Posterior vena cava (tissue), 2 donors: Measurements from ENCODE around the gene GPR32. TPM values are rescaled to one million over a fixed set of nuclear protein-coding genes. Genes with fewer than 3 reads are reported as not detected.
"Not testable (repeated sequence)": the region's sequence is repeated elsewhere in the genome, so short reads cannot be mapped to it uniquely, and the experiment has no call there.

Source experiments
- DNase-seq: peaks from one replicate; pipeline ENCODE4 v3.0.0-alpha.2; 2020; ENCODE audit warnings: low spot score
- intact Hi-C, 2 donors: fragments of 100-400 bp; cut with DNase I; formaldehyde crosslinking; loops; one replicate each; pipeline versions ENCODE4 v1.14.1 to v1.14.2; 2022 to 2023
- total RNA-seq, 2 donors: library from RNA; stranded (reverse); fragmentation: NEBNext Ultra II Directional; extraction: Animal tissue kit (Norgen Biotek cat#: 25700); gene quantifications; one replicate each; pipeline ENCODE4 v1.2.1, GENCODE V29; 2021
- donor health status: DM: yes; HTN: yes; CAD: no.
- donor health status: DM: yes; HTN: yes; CAD: no.

Gene GPR32
- total RNA-seq, 2 donors from 2014 or later, result not detected

GRCh38 chr19:50777830-50778303, 7.6 kb downstream of the GPR32 start:
- intact Hi-C loops, result no loop called here
- no peak for DNase-seq

- intact Hi-C loops, result no loop called here
- no peak for DNase-seq
These were observed 8.7 kb downstream of the GPR32 start for GRCh38 chr19:50778906-50779430.

- intact Hi-C loops, result loop anchor here (5.0 to 10.0 kb wide), 3 partner anchors 242 to 425 kb away; partner anchors contain the start of gene NAPSA (in 1 of the 2)
- DNase-seq, result no peak
These were observed 9.5 kb downstream of the GPR32 start for GRCh38 chr19:50779504-50780457.

GRCh38 chr19:50780753-50781435, 10.6 kb downstream of the GPR32 start:
- intact Hi-C loops, result loop anchor here (5.0 to 10.0 kb wide), 3 partner anchors 244 to 426 kb away; partner anchors contain the start of gene NAPSA (in 1 of the 2)
- DNase-seq, result no peak

- intact Hi-C loops, result loop anchor here (5.0 to 10.0 kb wide), 3 partner anchors 246 to 429 kb away; partner anchors contain the start of gene NAPSA (in 1 of the 2)
- DNase-seq, result not testable (repeated sequence)
These were observed 13.5 kb downstream of the GPR32 start for GRCh38 chr19:50783848-50784152.

- no peak for DNase-seq
- intact Hi-C loops, result loop anchor here (5.0 to 10.0 kb wide), 3 partner anchors 247 to 430 kb away; partner anchors contain the start of gene NAPSA (in 1 of the 2)
These were observed 14.4 kb downstream of the GPR32 start for GRCh38 chr19:50784710-50785109.

GRCh38 chr19:50785329-50785728, 15.1 kb downstream of the GPR32 start:
- intact Hi-C loops, result loop anchor here (10.0 kb wide), 2 partner anchors 421 to 431 kb away; partner anchors contain the start of gene NAPSA (in 1 of the 2)
- DNase-seq, result no peak

GRCh38 chr19:50790396-50790795, 20.1 kb downstream of the GPR32 start, which contains the start of gene ACP4:
ACP4 (plus strand) TSS chr19:50790415; CDS start chr19:50790415, 0 bp downstream.
- no peak for DNase-seq
- intact Hi-C loops, result no loop called here

GRCh38 chr19:50790922-50791467, 20.7 kb downstream of the GPR32 start:
- DNase-seq, result no peak
- intact Hi-C loops, result no loop called here

- intact Hi-C loops, result no loop called here
- DNase-seq, result no peak
These were observed 21.5 kb downstream of the GPR32 start for GRCh38 chr19:50791594-50792271.

GRCh38 chr19:50792272-50793250, 22.3 kb downstream of the GPR32 start:
- intact Hi-C loops, result no loop called here
- no peak for DNase-seq

GRCh38 chr19:50793558-50794065, 23.3 kb downstream of the GPR32 start:
- no peak for DNase-seq
- intact Hi-C loops, result no loop called here

GRCh38 chr19:50794074-50794875, 24.0 kb downstream of the GPR32 start:
- intact Hi-C loops, result no loop called here
- no peak for DNase-seq

- intact Hi-C loops, result no loop called here
- no peak for DNase-seq
These were observed 24.8 kb downstream of the GPR32 start for GRCh38 chr19:50794876-50795663.

GRCh38 chr19:50795664-50796073, 25.4 kb downstream of the GPR32 start:
- no peak for DNase-seq

GRCh38 chr19:50796128-50796633, 25.9 kb downstream of the GPR32 start:
- intact Hi-C loops, result no loop called here
- no peak for DNase-seq

More at GRCh38 chr19:50795664-50796073, 25.4 kb downstream of the GPR32 start:
- intact Hi-C loops, result no loop called here
